Endothelial cell of umbilical vein (primary cell): ENCODE results near the gene SH2D6. TPM values are rescaled to one million over a fixed set of nuclear protein-coding genes. Genes with fewer than 3 reads are reported as not detected.

ENCODE experiments used
- BruUV-seq: library from RNA; stranded (reverse); fragments of 400-500 nt; replicated peaks from 2 replicates; lab custom pipeline; 2021; lab: Mats Ljungman, UMichigan
- CTCF ChIA-PET: fragments of 300-600, 350-600 bp; sonication (Branson Sonifier 250); formaldehyde crosslinking; loops from one replicate; lab custom pipeline; 2021; ENCODE audit warnings: antibody characterized with exemption, inconsistent platforms; lab: Charles Lee
- POLR2A ChIA-PET: fragments of 300-600, 350-600 bp; sonication (Branson Sonifier 250); formaldehyde crosslinking; loops from one replicate; lab custom pipeline; 2021; ENCODE audit warnings: antibody characterized with exemption, inconsistent platforms; lab: Charles Lee
- DNase-seq: peaks from one replicate; pipeline ENCODE4 v3.0.0-alpha.2; 2011; ENCODE audit warnings: low read depth, low spot score
- FAIRE-seq: peaks from 2 replicates; lab custom pipeline; 2011; peaks lifted over from hg19 to GRCh38; lab: Jason Lieb, UNC
- H2AFZ ChIP-seq: 2 replicates; pipeline ENCODE4 v1.6.0; 2012; ENCODE audit warnings: low read depth, low read length, control low read depth, inconsistent platforms
- H3K27ac ChIP-seq: 2 replicates; pipeline ENCODE4 v1.5.1; 2011; ENCODE audit warnings: low read depth, mild to moderate bottlenecking, control low read depth, low read length, moderate library complexity; ENCODE audit not compliant: insufficient read depth
- H3K27me3 ChIP-seq, 2 experiments: 2 replicates each; pipeline versions ENCODE4 v1.6.0 to v1.6.1; 2011; ENCODE audit warnings: low read length in 2 of 2, mixed read lengths in 1 of 2; ENCODE audit not compliant: control insufficient read depth in 2 of 2, insufficient read depth in 2 of 2
- H3K36me3 ChIP-seq, 2 experiments: 2 replicates in 1 of 2; 3 replicates in 1 of 2; pipeline ENCODE4 v1.5.1; 2011; ENCODE audit warnings: low read length in 2 of 2, mild to moderate bottlenecking in 1 of 2, moderate library complexity in 1 of 2; ENCODE audit not compliant: control insufficient read depth in 2 of 2, insufficient read depth in 2 of 2; ENCODE audit errors: extremely low read depth in 1 of 2
- H3K4me1 ChIP-seq: 3 replicates; pipeline ENCODE4 v1.5.1; 2011; ENCODE audit warnings: mild to moderate bottlenecking, low read length; ENCODE audit not compliant: control insufficient read depth, insufficient read depth; ENCODE audit errors: extremely low read depth
- H3K4me2 ChIP-seq: 2 replicates; pipeline ENCODE4 v1.6.1; 2011; ENCODE audit warnings: low read length, control low read depth, mixed read lengths; ENCODE audit not compliant: insufficient read depth
- H3K4me3 ChIP-seq, 3 experiments: fragments of 200-600 bp in 1 of 3; sonication (generic), shearing (Covaris generic) in 1 of 3; replicated peaks in 1 of 3; 2 replicates each; pipeline ENCODE4 v1.5.1; 2011 to 2016; ENCODE audit warnings: control low read depth in 3 of 3, low read length in 3 of 3, mild to moderate bottlenecking in 2 of 3, inconsistent platforms in 1 of 3, low read depth in 1 of 3, moderate library complexity in 1 of 3; ENCODE audit not compliant: insufficient read depth in 1 of 3
- H3K79me2 ChIP-seq: 2 replicates; pipeline ENCODE4 v1.6.0; 2012; ENCODE audit warnings: low read length, inconsistent platforms; ENCODE audit not compliant: control insufficient read depth, insufficient read depth
- H3K9ac ChIP-seq: replicated peaks from 2 replicates; pipeline ENCODE3; 2011; ENCODE audit warnings: low read length, control low read depth; ENCODE audit not compliant: insufficient read depth; ENCODE audit errors: extremely low read depth
- H3K9me1 ChIP-seq: replicated peaks from 3 replicates; pipeline ENCODE4 v1.6.0; 2011; ENCODE audit warnings: mild to moderate bottlenecking, low read length; ENCODE audit not compliant: control insufficient read depth, insufficient read depth; ENCODE audit errors: extremely low read depth
- H3K9me3 ChIP-seq: replicated peaks from 2 replicates; pipeline ENCODE4 v1.5.1; 2012; ENCODE audit warnings: low read length, inconsistent platforms; ENCODE audit not compliant: control insufficient read depth, insufficient read depth
- H4K20me1 ChIP-seq: replicated peaks from 2 replicates; pipeline ENCODE3; 2011; ENCODE audit warnings: mild to moderate bottlenecking, low read length; ENCODE audit not compliant: control insufficient read depth, insufficient read depth; ENCODE audit errors: extremely low read depth
- EZH2 ChIP-seq: IDR thresholded peaks from 2 replicates; pipeline ENCODE4 v1.6.1; 2012; ENCODE audit warnings: borderline replicate concordance, low read depth, mild to moderate bottlenecking, moderate library complexity, low read length, inconsistent platforms; ENCODE audit not compliant: severe bottlenecking
- FOS ChIP-seq: IDR thresholded peaks from 2 replicates; pipeline ENCODE4 v1.6.1; 2011; ENCODE audit warnings: mild to moderate bottlenecking, low read length, moderate library complexity, borderline replicate concordance; ENCODE audit not compliant: insufficient read depth
- GATA2 ChIP-seq: IDR thresholded peaks from 2 replicates; pipeline ENCODE4 v1.7.0; 2011; ENCODE audit warnings: low read depth, mild to moderate bottlenecking, moderate library complexity, mixed read lengths, low read length; ENCODE audit not compliant: insufficient read length, insufficient read depth
- JUN ChIP-seq: IDR thresholded peaks from 2 replicates; pipeline ENCODE4 v1.6.1; 2011; ENCODE audit warnings: borderline replicate concordance, low read depth; ENCODE audit not compliant: insufficient read length, insufficient read depth
- MYC ChIP-seq: IDR thresholded peaks from one replicate; pipeline ENCODE4 v1.6.1; 2011; ENCODE audit warnings: mild to moderate bottlenecking, low read depth, low read length
- POLR2A ChIP-seq: IDR thresholded peaks from 2 replicates; pipeline ENCODE4 v1.6.1; 2012; ENCODE audit warnings: low read depth, mild to moderate bottlenecking, control low read depth, low read length
- POLR2AphosphoS5 ChIP-seq: IDR thresholded peaks from 2 replicates; pipeline ENCODE4 v1.6.1; 2012; ENCODE audit warnings: low read depth, mild to moderate bottlenecking, control low read depth, low read length, moderate library complexity; ENCODE audit not compliant: insufficient read depth
- dilution Hi-C: fragments of 300-500 bp; cut with MboI; formaldehyde crosslinking; loops from one replicate; pipeline ENCODE4 v1.15.0; 2019; ENCODE audit warnings: low sequenced_read_pairs; ENCODE audit not compliant: extremely low pct_ligation_motif_present
- intact Hi-C: fragments of 100-400 bp; cut with micrococcal nuclease; formaldehyde crosslinking; loops from one replicate; pipeline ENCODE4 v1.10.0; 2022
- polyA plus RNA-seq, 4 experiments: library from polyadenylated mRNA; depleted of rRNA in 3 of 4; stranded (reverse) in 3 of 4; unstranded in 1 of 4; fragments of >200 nt; gene quantifications; 2 replicates each; pipeline versions ENCODE4 v1.2.1 to v1.2.3, GENCODE V29; 2011 to 2012; ENCODE audit warnings: missing spikeins in 1 of 4
- total RNA-seq: library from RNA; stranded (reverse); gene quantifications from 2 replicates; pipeline ENCODE4 v1.2.3, GENCODE V29; 2021
- TF ChIP-seq, protein P1 (sequence below), 2 donors: IDR thresholded peaks; 1 replicate in 1 of 2; 2 replicates in 1 of 2; pipeline ENCODE4 v1.5.1; 2011; ENCODE audit warnings: low read length in 2 of 2, mild to moderate bottlenecking in 2 of 2, moderate library complexity in 2 of 2, control low read depth in 1 of 2, inconsistent platforms in 1 of 2, low read depth in 1 of 2; ENCODE audit not compliant: insufficient read depth in 1 of 2; ENCODE audit errors: extremely low read depth in 1 of 2
- TF ChIP-seq, protein P2 (sequence below): IDR thresholded peaks from 2 replicates; pipeline ENCODE4 v1.6.1; 2011; ENCODE audit not compliant: insufficient read depth, insufficient read length

The SH2D6 gene
- total and polyA plus RNA-seq, 2 donors (not counting 3 experiments of a cell fraction or from before 2014, with no cell fraction given) = 0.53 TPM; not detected in 1

DNA sequence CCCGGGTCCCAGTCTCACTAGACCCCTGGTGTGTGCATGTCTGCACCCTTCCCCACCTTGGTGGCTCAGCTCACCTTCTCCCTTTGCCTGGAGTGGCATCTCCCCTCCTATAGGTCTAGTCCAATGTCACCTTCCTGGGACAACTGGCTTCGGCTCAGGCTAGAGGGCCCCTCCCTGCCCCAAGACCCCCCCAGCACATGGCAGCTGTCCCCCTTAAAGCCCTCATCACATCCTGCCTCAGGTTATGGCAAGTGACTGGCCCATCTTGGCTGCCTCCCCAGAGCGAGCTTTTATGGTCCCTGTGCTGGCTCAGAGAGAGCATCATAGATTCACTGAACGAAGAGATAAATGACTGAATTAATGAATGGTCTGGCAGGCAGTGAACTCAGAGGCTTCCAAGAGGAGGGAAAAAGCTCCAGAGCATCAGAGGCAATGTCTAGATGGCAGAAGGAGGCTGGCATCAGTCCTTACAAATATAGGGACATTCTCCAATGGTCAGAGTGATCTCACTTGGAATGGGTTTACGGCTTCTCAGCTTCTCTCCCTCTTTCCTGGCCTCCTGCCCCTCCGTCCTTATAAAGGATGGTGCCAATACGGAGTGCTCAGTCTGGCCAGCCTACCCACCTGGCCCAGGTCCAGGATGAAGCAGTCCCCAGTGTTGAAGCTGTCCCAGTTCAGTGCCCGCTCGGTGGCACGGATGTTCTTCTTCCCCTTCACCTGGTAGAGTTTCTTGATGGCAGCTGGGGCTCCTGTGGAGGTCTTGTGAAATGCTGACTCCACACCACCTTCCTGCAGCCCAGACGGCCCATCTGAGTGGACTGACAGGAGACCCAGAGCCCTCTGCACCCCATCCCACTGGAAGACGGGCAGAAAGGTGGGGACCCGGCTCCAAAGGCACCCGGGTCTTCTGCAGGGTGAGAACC is 17.7 kb upstream of the SH2D6 start:
- Histone ChIP-seq H4K20me1 (no peaks in the 10 kb centered on the region), H3K27ac (no peak overlapping the region), H3K36me3 (peaks cover 2% of the 10 kb centered on the region in 2 experiments), H3K27me3 (no peaks in the 10 kb centered on the region), H3K4me1 (peaks cover 5% of the 10 kb centered on the region), H3K4me2 (no peak overlapping the region), H3K4me3 (no peak overlapping the region), H3K9me3 (no peaks in the 10 kb centered on the region), H3K9ac (no peak overlapping the region), H3K9me1 (no peaks in the 10 kb centered on the region), H2AFZ (no peak overlapping the region), H3K79me2 (no peaks in the 10 kb centered on the region)
- intact Hi-C loops = no loop called here
- TF ChIP-seq MYC (no peak), GATA2 (no peak), EZH2 (no peak), FOS (no peak), POLR2AphosphoS5 (no peak), JUN (no peak), POLR2A (no peak)
- TF ChIP-seq, protein P1, sequence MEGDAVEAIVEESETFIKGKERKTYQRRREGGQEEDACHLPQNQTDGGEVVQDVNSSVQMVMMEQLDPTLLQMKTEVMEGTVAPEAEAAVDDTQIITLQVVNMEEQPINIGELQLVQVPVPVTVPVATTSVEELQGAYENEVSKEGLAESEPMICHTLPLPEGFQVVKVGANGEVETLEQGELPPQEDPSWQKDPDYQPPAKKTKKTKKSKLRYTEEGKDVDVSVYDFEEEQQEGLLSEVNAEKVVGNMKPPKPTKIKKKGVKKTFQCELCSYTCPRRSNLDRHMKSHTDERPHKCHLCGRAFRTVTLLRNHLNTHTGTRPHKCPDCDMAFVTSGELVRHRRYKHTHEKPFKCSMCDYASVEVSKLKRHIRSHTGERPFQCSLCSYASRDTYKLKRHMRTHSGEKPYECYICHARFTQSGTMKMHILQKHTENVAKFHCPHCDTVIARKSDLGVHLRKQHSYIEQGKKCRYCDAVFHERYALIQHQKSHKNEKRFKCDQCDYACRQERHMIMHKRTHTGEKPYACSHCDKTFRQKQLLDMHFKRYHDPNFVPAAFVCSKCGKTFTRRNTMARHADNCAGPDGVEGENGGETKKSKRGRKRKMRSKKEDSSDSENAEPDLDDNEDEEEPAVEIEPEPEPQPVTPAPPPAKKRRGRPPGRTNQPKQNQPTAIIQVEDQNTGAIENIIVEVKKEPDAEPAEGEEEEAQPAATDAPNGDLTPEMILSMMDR (IDR thresholded peaks at IDR 0.05; ENCODE audit: extremely low read depth in 1 of 2, insufficient read depth in 1 of 2, low read depth in 1 of 2, low read length in 2 of 2) = no peak
- TF ChIP-seq, protein P2, sequence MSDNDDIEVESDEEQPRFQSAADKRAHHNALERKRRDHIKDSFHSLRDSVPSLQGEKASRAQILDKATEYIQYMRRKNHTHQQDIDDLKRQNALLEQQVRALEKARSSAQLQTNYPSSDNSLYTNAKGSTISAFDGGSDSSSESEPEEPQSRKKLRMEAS = no peak
- BruUV-seq = no TSS peak
- DNase-seq (no peak), FAIRE-seq (no peak)
- ChIA-PET POLR2A (no interaction called here), CTCF (interaction anchor here (1.0 to 1.7 kb wide), 2 partner anchors 17 to 151 kb away, joined by 3 to 4 read pairs; no protein-coding TSS in a partner anchor)
- dilution Hi-C loops = no loop called here
